K562 (cell line): ENCODE results near the gene ASIC1. TPM values are rescaled to one million over a fixed set of nuclear protein-coding genes. Genes with fewer than 3 reads are reported as not detected.

ENCODE experiments used
- BRD9 ChIP-seq: fragments of 450-650 bp; IDR thresholded peaks from 2 replicates; pipeline ENCODE4 v1.6.1; 2018; ENCODE audit warnings: low read depth; ENCODE audit not compliant: partially characterized antibody
- CLOCK ChIP-seq: fragments of 250-450 bp; sonication (Bioruptor Pico); IDR thresholded peaks from 2 replicates; pipeline ENCODE4 v1.4.0; 2020; ENCODE audit warnings: mild to moderate bottlenecking, moderate library complexity, borderline replicate concordance
- DIDO1 ChIP-seq: fragments of 450-650 bp; IDR thresholded peaks from 2 replicates; pipeline ENCODE4 v1.6.1; 2016; ENCODE audit warnings: low read depth, missing biosample characterization, missing genetic modification characterization
- HNRNPUL1 ChIP-seq: fragments of 200-400 bp; formaldehyde crosslinking; IDR thresholded peaks from 2 replicates; pipeline ENCODE4 v1.6.1; 2017; ENCODE audit warnings: low read length
- ILK ChIP-seq: fragments of 450-650 bp; IDR thresholded peaks from 2 replicates; pipeline ENCODE4 v1.6.1; 2016; ENCODE audit warnings: missing genetic modification characterization, low read depth, mild to moderate bottlenecking, missing compliant biosample characterization, moderate library complexity, borderline replicate concordance
- TFE3 ChIP-seq: fragments of 450-650 bp; formaldehyde crosslinking; IDR thresholded peaks from 2 replicates; pipeline ENCODE4 v1.4.0; 2020; ENCODE audit warnings: mild to moderate bottlenecking, mixed read lengths
- ZC3H8 ChIP-seq: fragments of 450-650 bp; IDR thresholded peaks from 2 replicates; pipeline ENCODE4 v1.6.1; 2017
- ZNF444 ChIP-seq: fragments of 250-450 bp; sonication (Bioruptor Pico); IDR thresholded peaks from 2 replicates; pipeline ENCODE4 v1.4.0; 2020; ENCODE audit warnings: mild to moderate bottlenecking, moderate library complexity
- ZNF511 ChIP-seq: sonication (generic); formaldehyde crosslinking; IDR thresholded peaks from 2 replicates; pipeline ENCODE4 v1.8.0; 2022; ENCODE audit warnings: mild to moderate bottlenecking, missing genetic modification reagents
- polyA plus RNA-seq, 8 experiments: library from polyadenylated mRNA; depleted of rRNA in 4 of 8; stranded (reverse) in 5 of 8; unstranded in 3 of 8; fragments of >200 nt; fragmentation: Nextera tagmentation in 2 of 8; fragmentation: Illumina TruSeq in 1 of 8; extraction: Ambion mirVana in 2 of 8; extraction: Trizol in 1 of 8; gene quantifications; 2 replicates each; pipeline versions ENCODE4 v1.2.1 to v1.2.3, GENCODE V29; 2011 to 2014; ENCODE audit warnings: inconsistent platforms in 1 of 8, missing spikeins in 1 of 8
- total RNA-seq, 7 experiments: library from RNA; depleted of rRNA in 6 of 7; stranded (reverse); fragments of >200 nt in 6 of 7; fragmentation: Illumina TruSeq in 2 of 7; extraction: Trizol in 2 of 7; gene quantifications; 2 replicates each; pipeline versions ENCODE4 v1.2.1 to v1.2.3, GENCODE V29; 2011 to 2021; ENCODE audit warnings: low replicate concordance in 1 of 7
- TF ChIP-seq, protein P1 (sequence below), 2 experiments: fragments of 450-650 bp in 1 of 2; sonication (generic) in 1 of 2; formaldehyde crosslinking in 1 of 2; IDR thresholded peaks; 2 replicates each; pipeline versions ENCODE4 v1.7.1 to v1.9.0; 2016 to 2022; ENCODE audit warnings: inconsistent platforms in 1 of 2, mild to moderate bottlenecking in 1 of 2, missing genetic modification reagents in 1 of 2
- TF ChIP-seq, protein P2 (sequence below), 2 experiments: fragments of 450-650 bp in 1 of 2; sonication (generic) in 1 of 2; formaldehyde crosslinking; conservative IDR thresholded peaks; 2 replicates each; pipeline versions ENCODE4 v1.4.0 to v1.8.1; 2020 to 2022; ENCODE audit warnings: mild to moderate bottlenecking in 1 of 2, missing genetic modification reagents in 1 of 2

Gene ASIC1
- total and polyA plus RNA-seq, 9 of the 15 experiments (the other 6 are each of a cell fraction or from before 2014, with no cell fraction given) = 0.01 to 1.7 (median 0.45) TPM

DNA sequence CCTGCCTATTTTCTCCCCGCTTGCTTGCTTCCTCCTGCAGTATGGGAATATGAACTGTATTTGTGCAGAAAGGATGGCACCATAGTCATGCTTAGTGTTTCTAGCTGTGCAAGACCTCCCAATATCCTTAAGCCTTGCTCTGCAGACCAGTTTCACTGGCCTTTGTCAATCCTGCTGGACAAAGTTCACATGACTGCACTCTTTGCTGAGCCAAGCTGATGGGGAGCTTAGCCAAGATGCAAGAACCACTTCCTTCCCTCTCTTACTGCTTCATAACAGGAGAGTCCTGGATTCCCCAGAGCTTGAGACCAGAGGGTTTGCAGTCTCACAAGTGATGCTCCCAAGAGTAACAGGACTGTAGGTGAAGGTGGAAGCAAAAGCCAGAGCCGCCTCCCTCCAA, 3.8 kb downstream of the ASIC1 start (continued):
- TF ChIP-seq, protein P1, sequence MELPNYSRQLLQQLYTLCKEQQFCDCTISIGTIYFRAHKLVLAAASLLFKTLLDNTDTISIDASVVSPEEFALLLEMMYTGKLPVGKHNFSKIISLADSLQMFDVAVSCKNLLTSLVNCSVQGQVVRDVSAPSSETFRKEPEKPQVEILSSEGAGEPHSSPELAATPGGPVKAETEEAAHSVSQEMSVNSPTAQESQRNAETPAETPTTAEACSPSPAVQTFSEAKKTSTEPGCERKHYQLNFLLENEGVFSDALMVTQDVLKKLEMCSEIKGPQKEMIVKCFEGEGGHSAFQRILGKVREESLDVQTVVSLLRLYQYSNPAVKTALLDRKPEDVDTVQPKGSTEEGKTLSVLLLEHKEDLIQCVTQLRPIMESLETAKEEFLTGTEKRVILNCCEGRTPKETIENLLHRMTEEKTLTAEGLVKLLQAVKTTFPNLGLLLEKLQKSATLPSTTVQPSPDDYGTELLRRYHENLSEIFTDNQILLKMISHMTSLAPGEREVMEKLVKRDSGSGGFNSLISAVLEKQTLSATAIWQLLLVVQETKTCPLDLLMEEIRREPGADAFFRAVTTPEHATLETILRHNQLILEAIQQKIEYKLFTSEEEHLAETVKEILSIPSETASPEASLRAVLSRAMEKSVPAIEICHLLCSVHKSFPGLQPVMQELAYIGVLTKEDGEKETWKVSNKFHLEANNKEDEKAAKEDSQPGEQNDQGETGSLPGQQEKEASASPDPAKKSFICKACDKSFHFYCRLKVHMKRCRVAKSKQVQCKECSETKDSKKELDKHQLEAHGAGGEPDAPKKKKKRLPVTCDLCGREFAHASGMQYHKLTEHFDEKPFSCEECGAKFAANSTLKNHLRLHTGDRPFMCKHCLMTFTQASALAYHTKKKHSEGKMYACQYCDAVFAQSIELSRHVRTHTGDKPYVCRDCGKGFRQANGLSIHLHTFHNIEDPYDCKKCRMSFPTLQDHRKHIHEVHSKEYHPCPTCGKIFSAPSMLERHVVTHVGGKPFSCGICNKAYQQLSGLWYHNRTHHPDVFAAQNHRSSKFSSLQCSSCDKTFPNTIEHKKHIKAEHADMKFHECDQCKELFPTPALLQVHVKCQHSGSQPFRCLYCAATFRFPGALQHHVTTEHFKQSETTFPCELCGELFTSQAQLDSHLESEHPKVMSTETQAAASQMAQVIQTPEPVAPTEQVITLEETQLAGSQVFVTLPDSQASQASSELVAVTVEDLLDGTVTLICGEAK (IDR thresholded peaks at IDR 0.05) = no peak
- TF ChIP-seq, protein P1 (CRISPR knock-in tag; IDR thresholded peaks at IDR 0.05) = no peak
- no peak for TF ChIP-seq HNRNPUL1
- no peak for TF ChIP-seq BRD9
- TF ChIP-seq ILK (tag) = no peak
- TF ChIP-seq TFE3 (CRISPR knock-in tag) = no peak
- TF ChIP-seq, protein P2, sequence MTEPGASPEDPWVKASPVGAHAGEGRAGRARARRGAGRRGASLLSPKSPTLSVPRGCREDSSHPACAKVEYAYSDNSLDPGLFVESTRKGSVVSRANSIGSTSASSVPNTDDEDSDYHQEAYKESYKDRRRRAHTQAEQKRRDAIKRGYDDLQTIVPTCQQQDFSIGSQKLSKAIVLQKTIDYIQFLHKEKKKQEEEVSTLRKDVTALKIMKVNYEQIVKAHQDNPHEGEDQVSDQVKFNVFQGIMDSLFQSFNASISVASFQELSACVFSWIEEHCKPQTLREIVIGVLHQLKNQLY (CRISPR knock-in tag; conservative IDR thresholded peaks at IDR 0.05) = no peak
- no peak for TF ChIP-seq ZC3H8
- no peak for TF ChIP-seq DIDO1 (tag)
- TF ChIP-seq CLOCK (CRISPR knock-in tag) = no peak
- TF ChIP-seq ZNF511 = no peak
- TF ChIP-seq ZNF444 (CRISPR knock-in tag) = no peak
- TF ChIP-seq, all 486 proteins: peak for 0
